IMR-90 (cell line): ENCODE results near the gene THAP10. TPM values are rescaled to one million over a fixed set of nuclear protein-coding genes. Genes with fewer than 3 reads are reported as not detected.
"Not testable (repeated sequence)": the region's sequence is repeated elsewhere in the genome, so short reads cannot be mapped to it uniquely, and the experiment has no call there.

Experiments
- ATAC-seq: fragments of 200-7000 bp; cut with Tn5 transposase; 2 replicates; pipeline ENCODE4 v1.9.1; 2020; ENCODE audit warnings: low read depth, mild to moderate bottlenecking, moderate library complexity
- BruUV-seq: library from RNA; stranded (reverse); fragments of 400-500 nt; replicated peaks from 2 replicates; lab custom pipeline; 2021; lab: Mats Ljungman, UMichigan
- CTCF ChIA-PET: fragments of 300-600 bp; formaldehyde crosslinking; extraction: SDS; loops from one replicate; lab custom pipeline; 2021; ENCODE audit warnings: antibody characterized with exemption; lab: Yijun Ruan, JAX
- POLR2A ChIA-PET: fragments of 300-600 bp; sonication (Branson Sonifier 250); formaldehyde crosslinking; loops from one replicate; lab custom pipeline; 2022; ENCODE audit warnings: antibody characterized with exemption; ENCODE audit not compliant: unreplicated experiment; lab: Charles Lee
- DNase-seq: peaks from one replicate; pipeline ENCODE4 v3.0.0; 2013
- H2AFZ ChIP-seq: replicated peaks from 2 replicates; pipeline ENCODE3; 2013; ENCODE audit warnings: low read length, mild to moderate bottlenecking; ENCODE audit not compliant: poor library complexity
- H2AK5ac ChIP-seq: 2 replicates; pipeline ENCODE4 v1.6.1; 2013; ENCODE audit warnings: low read depth, low read length, inconsistent platforms
- H2AK9ac ChIP-seq: replicated peaks from 2 replicates; pipeline ENCODE3; 2013; ENCODE audit warnings: mild to moderate bottlenecking, low read depth, low read length, moderate library complexity; ENCODE audit not compliant: poor library complexity
- H2BK120ac ChIP-seq: 2 replicates; pipeline ENCODE4 v1.6.1; 2013; ENCODE audit warnings: low read depth, low read length, inconsistent platforms
- H2BK15ac ChIP-seq: 3 replicates; pipeline ENCODE4 v1.6.1; 2013; ENCODE audit warnings: low read depth, low read length, inconsistent platforms
- H2BK20ac ChIP-seq: 2 replicates; pipeline ENCODE4 v1.6.1; 2013; ENCODE audit warnings: low read depth, mild to moderate bottlenecking, inconsistent platforms, low read length, moderate library complexity
- H2BK5ac ChIP-seq: 2 replicates; pipeline ENCODE4 v1.6.1; 2013; ENCODE audit warnings: mild to moderate bottlenecking, low read depth, low read length, inconsistent platforms; ENCODE audit not compliant: poor library complexity, severe bottlenecking
- H3K14ac ChIP-seq: replicated peaks from 2 replicates; pipeline ENCODE4 v1.6.1; 2013; ENCODE audit warnings: low read depth, low read length, inconsistent platforms
- H3K18ac ChIP-seq: 2 replicates; pipeline ENCODE4 v1.6.1; 2013; ENCODE audit warnings: low read depth, low read length, control low read depth
- H3K23ac ChIP-seq: 2 replicates; pipeline ENCODE4 v1.6.1; 2013; ENCODE audit warnings: low read depth, low read length, inconsistent platforms
- H3K27ac ChIP-seq: 2 replicates; pipeline ENCODE4 v1.5.1; 2013; ENCODE audit warnings: mild to moderate bottlenecking, control low read depth, low read length; ENCODE audit not compliant: insufficient read depth
- H3K27me3 ChIP-seq: 2 replicates; pipeline ENCODE4 v1.6.1; 2013; ENCODE audit warnings: low read length; ENCODE audit not compliant: control insufficient read depth, insufficient read depth
- H3K36me3 ChIP-seq: 2 replicates; pipeline ENCODE4 v1.6.1; 2013; ENCODE audit warnings: low read length, mixed read lengths; ENCODE audit not compliant: control insufficient read depth, insufficient read depth
- H3K4ac ChIP-seq: 2 replicates; pipeline ENCODE4 v1.6.1; 2013; ENCODE audit warnings: low read depth, low read length, inconsistent platforms
- H3K4me1 ChIP-seq: 2 replicates; pipeline ENCODE4 v1.6.1; 2013; ENCODE audit warnings: low read length, mixed read lengths; ENCODE audit not compliant: control insufficient read depth, insufficient read depth
- H3K4me2 ChIP-seq: 2 replicates; pipeline ENCODE4 v1.6.1; 2013; ENCODE audit warnings: low read depth, mild to moderate bottlenecking, control low read depth, low read length, moderate library complexity
- H3K4me3 ChIP-seq: 2 replicates; pipeline ENCODE4 v1.5.1; 2013; ENCODE audit warnings: low read depth, mild to moderate bottlenecking, control low read depth, low read length, moderate library complexity; ENCODE audit not compliant: insufficient read depth
- H3K56ac ChIP-seq: 2 replicates; pipeline ENCODE4 v1.6.1; 2013; ENCODE audit warnings: low read length, inconsistent platforms; ENCODE audit not compliant: insufficient read depth; ENCODE audit errors: extremely low read depth
- H3K79me1 ChIP-seq, 2 experiments: 2 replicates each; pipeline ENCODE4 v1.6.1; 2013; ENCODE audit warnings: low read length in 2 of 2, inconsistent platforms in 1 of 2, low read depth in 1 of 2
- H3K9ac ChIP-seq: 2 replicates; pipeline ENCODE4 v1.6.1; 2013; ENCODE audit warnings: low read depth, low read length, control low read depth
- H3K9me1 ChIP-seq: 2 replicates; pipeline ENCODE4 v1.6.1; 2013; ENCODE audit warnings: low read length, inconsistent platforms; ENCODE audit not compliant: insufficient read depth
- H3K9me3 ChIP-seq: 2 replicates; pipeline ENCODE4 v1.6.1; 2013; ENCODE audit warnings: low read length; ENCODE audit not compliant: control insufficient read depth, insufficient read depth
- H4K20me1 ChIP-seq: 2 replicates; pipeline ENCODE4 v1.6.1; 2013; ENCODE audit warnings: low read length, inconsistent platforms; ENCODE audit not compliant: insufficient read depth
- H4K5ac ChIP-seq: 2 replicates; pipeline ENCODE4 v1.6.1; 2013; ENCODE audit warnings: mild to moderate bottlenecking, low read depth, low read length, control low read depth
- H4K8ac ChIP-seq, 2 experiments: 2 replicates each; pipeline ENCODE4 v1.6.1; 2013; ENCODE audit warnings: low read depth in 2 of 2, low read length in 2 of 2, control low read depth in 1 of 2, inconsistent platforms in 1 of 2
- H4K91ac ChIP-seq: 2 replicates; pipeline ENCODE4 v1.6.1; 2013; ENCODE audit warnings: low read depth, low read length, inconsistent platforms; ENCODE audit not compliant: insufficient read depth
- BHLHE40 ChIP-seq: fragments of 150-350 bp; IDR thresholded peaks from 2 replicates; pipeline ENCODE4 v1.6.1; 2016; ENCODE audit warnings: mild to moderate bottlenecking, low read depth, low read length
- CEBPB ChIP-seq: IDR thresholded peaks from 2 replicates; pipeline ENCODE4 v1.6.1; 2012; ENCODE audit warnings: low read depth, low read length, improper control_type of control experiment
- MAZ ChIP-seq: IDR thresholded peaks from 2 replicates; pipeline ENCODE4 v1.6.1; 2012; ENCODE audit warnings: low read depth, mild to moderate bottlenecking, low read length, improper control_type of control experiment, moderate library complexity, borderline replicate concordance
- MXI1 ChIP-seq: IDR thresholded peaks from 2 replicates; pipeline ENCODE4 v1.6.1; 2012; ENCODE audit warnings: low read depth, mild to moderate bottlenecking, low read length, moderate library complexity, borderline replicate concordance
- RAD21 ChIP-seq: IDR thresholded peaks from 2 replicates; pipeline ENCODE4 v1.6.1; 2012; ENCODE audit warnings: low read length, improper control_type of control experiment
- WGBS, 2 experiments: methylation state at CpG; one replicate each; pipeline versions ENCODE4 v1.1.5 to v1.1.7; 2013; ENCODE audit warnings: missing lambda C conversion rate in 2 of 2; ENCODE audit not compliant: insufficient read length in 1 of 2; ENCODE audit errors: extremely low coverage in 2 of 2; 5-methylcytosine and 5-hydroxymethylcytosine counted together
- dilution Hi-C: fragments of 300-500 bp; cut with HindIII; formaldehyde crosslinking; loops from one replicate; pipeline ENCODE4 v1.14.3; 2018; ENCODE audit warnings: low sequenced_read_pairs; ENCODE audit not compliant: unreplicated experiment
- in situ Hi-C: fragments of 300-500 bp; cut with MboI; formaldehyde crosslinking; loops from 3 replicates; pipeline ENCODE4 v1.14.3; 2019; ENCODE audit warnings: low sequenced_read_pairs, inconsistent platforms, mixed read lengths
- intact Hi-C: fragments of 100-400 bp; cut with micrococcal nuclease; formaldehyde crosslinking; loops from 2 replicates; pipeline ENCODE4 v1.10.0; 2022
- polyA plus RNA-seq, 3 experiments: library from polyadenylated mRNA; depleted of rRNA; stranded (reverse); fragments of >200 nt; gene quantifications; 2 replicates each; pipeline ENCODE4 v1.2.3, GENCODE V29; 2012; ENCODE audit warnings: low replicate concordance in 1 of 3
- total RNA-seq: library from RNA; depleted of rRNA; stranded (reverse); fragments of >200 nt; gene quantifications from 2 replicates; pipeline ENCODE4 v1.2.3, GENCODE V29; 2012

THAP10 gene
- total and polyA plus RNA-seq, 2 of the 4 experiments (the other 2 are of a cell fraction) = 2.3 to 2.8 TPM

GRCh38 chr15:70859322-70859908 is 32.8 kb downstream of the THAP10 start:
- Histone ChIP-seq H4K8ac (no peak overlapping the region), H3K36me3 (no peaks in the 10 kb centered on the region), H2BK15ac (peak overlapping the region; percentile 45; the same call in 1 of the 3 replicates), H3K4me1 (peaks cover 27% of the 10 kb centered on the region), H3K56ac (no peak overlapping the region), H2BK120ac (no peak overlapping the region; the same call in 1 of the 2 replicates), H3K4me3 (no peak overlapping the region), H2AK5ac (peak overlapping the region; percentile 50), H3K9me3 (no peaks in the 10 kb centered on the region), H3K79me1 (peaks cover 3 to 25% of the 10 kb centered on the region in 2 experiments; a peak in 3 of 4 replicates), H3K27ac (no peak overlapping the region), H3K4ac (no peak overlapping the region; the same call in 1 of the 2 replicates), H2AK9ac (no peak overlapping the region), H4K20me1 (no peaks in the 10 kb centered on the region), H2BK20ac (no peak overlapping the region), H3K14ac (no peak overlapping the region), H2AFZ (no peak overlapping the region), H4K5ac (no peak overlapping the region), H4K91ac (no peak overlapping the region), H3K4me2 (no peak overlapping the region), H3K23ac (no peak overlapping the region), H3K18ac (no peak overlapping the region; the same call in 1 of the 2 replicates), H3K27me3 (no peaks in the 10 kb centered on the region), H2BK5ac (no peak overlapping the region), H3K9me1 (peaks cover 19% of the 10 kb centered on the region), H3K9ac (no peak overlapping the region)
- TF ChIP-seq CEBPB (no peak), RAD21 (no peak), MAZ (no peak), MXI1 (no peak), BHLHE40 (no peak)
- BruUV-seq = no TSS peak
- dilution Hi-C loops = no loop called here
- DNase-seq (no peak), ATAC-seq (no peak)
- intact Hi-C loops = no loop called here
- POLR2A ChIA-PET = no interaction called here
- in situ Hi-C loops = no loop called here
- CTCF ChIA-PET = interaction anchor here (0.7 kb wide), 1 partner anchor 51 kb away, joined by 3 read pairs; no protein-coding TSS in a partner anchor
- 92% methylated on average over 13 of the region's 14 CpGs; no CpG with 5 or more reads in 1 of the 2 experiments for WGBS, 2 experiments

- H3K4me2 ChIP-seq, H3K9ac ChIP-seq, H4K20me1 ChIP-seq, BruUV-seq, DNase-seq, intact Hi-C loops, H2AK9ac ChIP-seq, in situ Hi-C loops, H3K36me3 ChIP-seq, H3K4me3 ChIP-seq, H3K27me3 ChIP-seq, H3K14ac ChIP-seq, POLR2A ChIA-PET, H2AFZ ChIP-seq, H2BK20ac ChIP-seq, H3K27ac ChIP-seq, H3K23ac ChIP-seq, H3K18ac ChIP-seq, H2BK5ac ChIP-seq, H3K9me3 ChIP-seq, ATAC-seq, H4K5ac ChIP-seq, H3K56ac ChIP-seq, H4K91ac ChIP-seq, H3K4ac ChIP-seq, dilution Hi-C loops: not testable (repeated sequence)
- H3K9me1 ChIP-seq = peaks cover 12% of the 10 kb centered on the region
- peak overlapping the region in 1 of 2 experiments; percentile 18; a peak in 1 of 4 replicates for H4K8ac ChIP-seq
- WGBS, 2 experiments = 89% methylated on average over 1 of the region's 9 CpGs; no CpG with 5 or more reads in 1 of the 2 experiments
- peak overlapping the region; percentile 45; the same call in 1 of the 3 replicates for H2BK15ac ChIP-seq
- peaks cover 3 to 22% of the 10 kb centered on the region in 2 experiments; a peak in 3 of 4 replicates for H3K79me1 ChIP-seq
- peaks cover 23% of the 10 kb centered on the region for H3K4me1 ChIP-seq
- H2BK120ac ChIP-seq = peak overlapping the region; percentile 32; the same call in 1 of the 2 replicates
- peak overlapping the region; percentile 43; the same call in 1 of the 2 replicates for H2AK5ac ChIP-seq
- CTCF ChIA-PET = interaction anchor here (0.7 to 1.0 kb wide), 2 partner anchors 9 to 582 kb away, joined by 3 read pairs; no protein-coding TSS in a partner anchor
Observed at GRCh38 chr15:70858614-70859321, 33.5 kb downstream of the THAP10 start.
